Measurements from ENCODE around the gene ADK. TPM values are rescaled to one million over a fixed set of nuclear protein-coding genes. Genes with fewer than 3 reads are reported as not detected.

ADK gene
- polyA plus RNA-seq, 1 experiment: 41.9 TPM

DNA sequence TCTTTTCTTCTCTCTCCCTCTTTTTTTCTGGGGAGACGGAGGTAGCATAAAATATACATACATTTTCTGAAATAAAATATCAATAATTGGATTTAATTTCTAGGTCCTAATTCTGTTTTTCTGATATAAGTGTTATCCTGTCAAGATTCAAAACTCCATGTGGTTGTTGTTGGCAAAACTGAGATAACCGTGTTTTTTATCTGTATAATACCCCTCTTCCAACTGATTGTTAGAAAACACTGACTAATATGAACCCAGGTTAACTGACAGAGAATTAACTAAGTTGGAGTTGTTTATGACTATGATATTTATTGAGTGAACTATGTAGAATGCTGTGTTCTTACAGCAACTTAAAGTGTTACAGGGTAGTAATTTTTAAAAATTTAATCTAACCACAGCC, 438.8 kb downstream of the ADK start:
- CTCF ChIA-PET: no interaction called here

DNA sequence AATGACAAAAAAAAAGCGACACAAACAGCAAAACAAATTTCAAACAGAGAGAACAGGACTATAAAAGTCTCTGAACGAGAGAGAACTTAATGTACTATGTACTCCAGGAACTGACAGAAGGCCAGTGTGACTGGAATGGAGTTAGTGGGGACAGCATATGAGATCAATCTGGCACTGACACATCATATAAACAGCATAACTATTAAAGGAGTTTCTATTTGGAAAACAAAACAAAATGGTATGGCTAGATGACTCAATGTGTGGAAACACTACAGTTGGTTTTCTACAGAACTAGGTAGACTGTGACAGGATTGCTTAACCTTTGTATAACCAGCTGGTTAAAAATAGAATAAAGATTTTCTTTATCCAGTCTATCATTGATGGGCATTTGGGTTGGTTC, 442.4 kb downstream of the ADK start:
- Histone ChIP-seq H3K9me3 (ENCODE audit: control insufficient read depth, insufficient read depth, low read length) (no peaks in the 10 kb centered on the region), H3K4me3 (ENCODE audit: low read depth, low read length) (no peak overlapping the region), H3K27me3 (ENCODE audit: control insufficient read depth, insufficient read depth, low read length) (no peaks in the 10 kb centered on the region), H3K27ac (ENCODE audit: low read depth, low read length) (no peak overlapping the region)
- DNase-seq (ENCODE audit: low read depth, low spot score): peak; percentile 60
- ChIA-PET POLR2A (interaction anchor here (0.6 kb wide), 2 partner anchors 156 to 251 kb away, joined by 4 to 11 read pairs; no protein-coding TSS in a partner anchor), CTCF (interaction anchor here (0.6 kb wide), 1 partner anchor 510 kb away, joined by 8 read pairs; no protein-coding TSS in a partner anchor)
- TF ChIP-seq, protein P1, sequence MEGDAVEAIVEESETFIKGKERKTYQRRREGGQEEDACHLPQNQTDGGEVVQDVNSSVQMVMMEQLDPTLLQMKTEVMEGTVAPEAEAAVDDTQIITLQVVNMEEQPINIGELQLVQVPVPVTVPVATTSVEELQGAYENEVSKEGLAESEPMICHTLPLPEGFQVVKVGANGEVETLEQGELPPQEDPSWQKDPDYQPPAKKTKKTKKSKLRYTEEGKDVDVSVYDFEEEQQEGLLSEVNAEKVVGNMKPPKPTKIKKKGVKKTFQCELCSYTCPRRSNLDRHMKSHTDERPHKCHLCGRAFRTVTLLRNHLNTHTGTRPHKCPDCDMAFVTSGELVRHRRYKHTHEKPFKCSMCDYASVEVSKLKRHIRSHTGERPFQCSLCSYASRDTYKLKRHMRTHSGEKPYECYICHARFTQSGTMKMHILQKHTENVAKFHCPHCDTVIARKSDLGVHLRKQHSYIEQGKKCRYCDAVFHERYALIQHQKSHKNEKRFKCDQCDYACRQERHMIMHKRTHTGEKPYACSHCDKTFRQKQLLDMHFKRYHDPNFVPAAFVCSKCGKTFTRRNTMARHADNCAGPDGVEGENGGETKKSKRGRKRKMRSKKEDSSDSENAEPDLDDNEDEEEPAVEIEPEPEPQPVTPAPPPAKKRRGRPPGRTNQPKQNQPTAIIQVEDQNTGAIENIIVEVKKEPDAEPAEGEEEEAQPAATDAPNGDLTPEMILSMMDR (IDR thresholded peaks at IDR 0.05; ENCODE audit: low read depth, low read length): no peak

More for the DNA sequence above, 438.8 kb downstream of the ADK start:
- TF ChIP-seq, protein P1 (IDR thresholded peaks at IDR 0.05; ENCODE audit: low read depth, low read length): no peak
- H3K27ac ChIP-seq (ENCODE audit: low read depth, low read length): no peak overlapping the region
- no peaks in the 10 kb centered on the region for H3K27me3 ChIP-seq (ENCODE audit: control insufficient read depth, insufficient read depth, low read length)
- no peak for DNase-seq (ENCODE audit: low read depth, low spot score)
- no peaks in the 10 kb centered on the region for H3K9me3 ChIP-seq (ENCODE audit: control insufficient read depth, insufficient read depth, low read length)
- POLR2A ChIA-PET: interaction anchor here (0.7 kb wide), 1 partner anchor 89 kb away, joined by 3 read pairs; no protein-coding TSS in a partner anchor
- H3K4me3 ChIP-seq (ENCODE audit: low read depth, low read length): no peak overlapping the region

DNA sequence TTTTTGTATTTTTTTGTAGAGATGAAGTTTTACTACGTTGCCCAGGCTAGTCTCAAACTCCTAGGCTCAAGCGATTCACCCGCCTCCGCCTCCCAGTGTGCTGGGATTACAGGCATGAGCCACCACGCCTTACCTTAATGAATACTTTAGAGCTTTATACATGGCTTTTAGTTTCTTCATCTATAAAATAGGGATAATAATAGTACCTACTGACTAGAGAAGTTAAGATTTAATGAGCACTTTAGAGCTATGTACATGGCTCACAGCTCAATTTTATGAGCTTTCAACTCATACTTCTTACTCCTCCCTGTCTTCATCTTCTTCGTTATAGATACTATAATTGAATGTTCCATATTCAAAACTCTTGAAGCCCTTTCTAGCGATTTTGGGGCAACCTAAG, 445.7 kb downstream of the ADK start:
- Histone ChIP-seq H3K4me3 (ENCODE audit: low read depth, low read length) (no peak overlapping the region), H3K9me3 (ENCODE audit: control insufficient read depth, insufficient read depth, low read length) (no peaks in the 10 kb centered on the region), H3K27me3 (ENCODE audit: control insufficient read depth, insufficient read depth, low read length) (no peaks in the 10 kb centered on the region), H3K27ac (ENCODE audit: low read depth, low read length) (no peak overlapping the region)
- no peak for DNase-seq (ENCODE audit: low read depth, low spot score)
- ChIA-PET CTCF (no interaction called here), POLR2A (no interaction called here)
- TF ChIP-seq, protein P1 (IDR thresholded peaks at IDR 0.05; ENCODE audit: low read depth, low read length): no peak

DNA sequence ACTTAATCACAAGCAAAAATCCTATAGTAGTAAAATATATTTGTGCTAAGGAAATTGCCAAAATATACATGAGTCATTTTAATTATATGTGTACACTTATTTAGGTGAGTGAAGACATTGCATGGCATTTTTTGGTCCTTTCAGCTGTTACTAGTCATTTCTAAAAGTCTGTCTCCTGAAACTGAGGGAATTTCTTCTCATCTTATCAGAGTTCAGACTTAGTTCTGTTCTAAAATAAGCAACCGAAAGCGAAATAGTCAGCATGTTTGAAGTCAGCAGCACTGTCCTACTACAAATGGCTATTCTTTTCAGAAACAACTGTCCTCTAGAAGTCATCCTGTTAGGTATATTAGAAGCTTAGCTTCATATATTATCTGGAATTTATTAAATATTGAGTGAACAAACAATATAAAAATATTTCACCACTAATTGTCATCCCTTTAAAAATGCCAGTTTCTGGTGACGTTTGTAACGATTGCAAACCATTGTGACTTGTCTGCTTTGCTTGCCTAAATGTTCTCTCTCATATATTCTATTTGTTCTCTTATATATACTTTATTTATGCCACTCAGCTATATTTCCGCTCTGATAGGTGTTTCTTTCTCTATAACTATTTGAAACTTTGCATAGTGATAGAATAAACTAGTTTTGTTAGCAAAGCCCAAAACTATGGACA, 448.0 kb downstream of the ADK start:
- H3K9me3 ChIP-seq (ENCODE audit: control insufficient read depth, insufficient read depth, low read length): no peaks in the 10 kb centered on the region
- H3K4me3 ChIP-seq (ENCODE audit: low read depth, low read length): no peak overlapping the region; the same call in 1 of the 2 replicates
- CTCF ChIA-PET: interaction anchor here (0.6 kb wide), 1 partner anchor 246 kb away, joined by 4 read pairs; no protein-coding TSS in a partner anchor
- no peak for DNase-seq (ENCODE audit: low read depth, low spot score)
- no peak overlapping the region for H3K27ac ChIP-seq (ENCODE audit: low read depth, low read length)
- TF ChIP-seq, protein P1 (IDR thresholded peaks at IDR 0.05; ENCODE audit: low read depth, low read length): no peak
- POLR2A ChIA-PET: interaction anchor here (0.7 kb wide), 1 partner anchor 96 kb away, joined by 7 read pairs; no protein-coding TSS in a partner anchor
- no peaks in the 10 kb centered on the region for H3K27me3 ChIP-seq (ENCODE audit: control insufficient read depth, insufficient read depth, low read length)

DNA sequence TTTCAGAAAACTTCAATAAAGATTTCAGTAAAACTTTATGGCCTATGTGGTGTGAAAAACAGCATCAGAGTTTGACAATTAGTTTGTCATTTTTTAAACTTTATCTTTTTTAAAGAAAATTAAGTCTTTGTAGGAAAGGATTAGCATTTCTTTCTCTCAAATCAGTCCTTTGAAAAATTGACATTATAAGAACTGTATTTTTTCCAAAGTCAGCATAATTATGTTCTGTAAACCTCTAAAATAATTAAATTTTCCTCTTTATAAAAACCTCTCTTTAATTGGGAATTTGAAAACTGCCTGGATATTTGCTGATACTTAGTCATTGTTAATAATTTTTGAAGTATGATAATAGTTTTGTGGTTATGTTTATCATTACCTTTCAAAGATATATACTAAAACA, 448.7 kb downstream of the ADK start:
- H3K9me3 ChIP-seq (ENCODE audit: control insufficient read depth, insufficient read depth, low read length): no peaks in the 10 kb centered on the region
- no peak overlapping the region for H3K4me3 ChIP-seq (ENCODE audit: low read depth, low read length)
- ChIA-PET CTCF (no interaction called here), POLR2A (no interaction called here)
- H3K27ac ChIP-seq (ENCODE audit: low read depth, low read length): no peak overlapping the region
- TF ChIP-seq, protein P1 (IDR thresholded peaks at IDR 0.05; ENCODE audit: low read depth, low read length): no peak
- DNase-seq (ENCODE audit: low read depth, low spot score): no peak
- H3K27me3 ChIP-seq (ENCODE audit: control insufficient read depth, insufficient read depth, low read length): no peaks in the 10 kb centered on the region

Data from AG04450 (cell line).